PC-3 (cell line): ENCODE results near the gene SLC25A21. TPM values are rescaled to one million over a fixed set of nuclear protein-coding genes. Genes with fewer than 3 reads are reported as not detected.

ENCODE experiments used
- ATAC-seq: fragments of 200-7000 bp; cut with Tn5 transposase; 2 replicates; pipeline ENCODE4 v1.9.1; 2020; ENCODE audit warnings: mild to moderate bottlenecking, moderate library complexity
- BruUV-seq: library from RNA; stranded (reverse); fragments of 400-500 nt; replicated peaks from 2 replicates; lab custom pipeline; 2021; lab: Mats Ljungman, UMichigan
- CTCF ChIA-PET: fragments of 300-600 bp; sonication (Branson Sonifier 250); formaldehyde crosslinking; loops from one replicate; lab custom pipeline; 2022; ENCODE audit warnings: antibody characterized with exemption; lab: Charles Lee
- POLR2A ChIA-PET: fragments of 300-600 bp; sonication (Branson Sonifier 250); formaldehyde crosslinking; loops from one replicate; lab custom pipeline; 2022; ENCODE audit warnings: antibody characterized with exemption; ENCODE audit not compliant: unreplicated experiment; lab: Charles Lee
- DNase-seq: peaks from one replicate; pipeline ENCODE4 v3.0.0-alpha.2; 2015
- H2AFZ ChIP-seq: fragments of 300-600 bp; sonication (generic); 2 replicates; pipeline ENCODE4 v1.6.0; 2016; ENCODE audit warnings: antibody characterized with exemption, low read length
- H3F3A ChIP-seq: fragments of 300-600 bp; sonication (generic); one replicate; pipeline ENCODE4 v1.6.0; 2017; ENCODE audit warnings: antibody characterized with exemption, low read length, control low read depth, mild to moderate bottlenecking; ENCODE audit not compliant: unreplicated experiment
- H3K27ac ChIP-seq: fragments of 300-600 bp; sonication (generic); 2 replicates; pipeline ENCODE4 v1.5.1; 2016; ENCODE audit warnings: mild to moderate bottlenecking, low read length
- H3K27me3 ChIP-seq: fragments of 300-600 bp; sonication (generic); 2 replicates; pipeline ENCODE4 v1.6.1; 2016; ENCODE audit warnings: low read length, mixed read lengths
- H3K36me3 ChIP-seq: fragments of 300-600 bp; sonication (generic); 2 replicates; pipeline ENCODE4 v1.6.1; 2016; ENCODE audit warnings: low read depth, mixed run types, low read length, mixed read lengths
- H3K4me1 ChIP-seq: fragments of 300-600 bp; sonication (generic); 2 replicates; pipeline ENCODE4 v1.5.1; 2016; ENCODE audit warnings: low read length; ENCODE audit not compliant: insufficient read depth
- H3K4me2 ChIP-seq: fragments of 300-600 bp; sonication (generic); 2 replicates; pipeline ENCODE4 v1.6.0; 2016; ENCODE audit warnings: low read length
- H3K4me3 ChIP-seq: fragments of 300-600 bp; sonication (generic); 2 replicates; pipeline ENCODE4 v1.5.1; 2016; ENCODE audit warnings: mild to moderate bottlenecking, low read length, mixed read lengths
- H3K79me2 ChIP-seq: fragments of 300-600 bp; sonication (generic); 2 replicates; pipeline ENCODE4 v1.6.1; 2017; ENCODE audit warnings: low read length, mixed read lengths
- H3K9ac ChIP-seq: fragments of 300-600 bp; sonication (generic); 2 replicates; pipeline ENCODE4 v1.6.0; 2016; ENCODE audit warnings: mild to moderate bottlenecking, low read length
- H3K9me2 ChIP-seq: fragments of 300-600 bp; sonication (generic); replicated peaks from 2 replicates; pipeline ENCODE4 v1.6.1; 2016; ENCODE audit warnings: mixed run types, low read length, mixed read lengths
- H3K9me3 ChIP-seq: fragments of 300-600 bp; sonication (generic); 2 replicates; pipeline ENCODE4 v1.6.1; 2016; ENCODE audit warnings: low read length, mixed read lengths
- H4K20me1 ChIP-seq: fragments of 300-600 bp; sonication (generic); 2 replicates; pipeline ENCODE4 v1.6.1; 2016; ENCODE audit warnings: low read length, mixed read lengths
- CTCF ChIP-seq: fragments of 300-600 bp; sonication (generic); conservative IDR thresholded peaks from 2 replicates; pipeline ENCODE4 v1.5.1; 2017; ENCODE audit warnings: antibody characterized with exemption, low read depth, mild to moderate bottlenecking, low read length
- EZH2 ChIP-seq: fragments of 300-600 bp; sonication (generic); IDR thresholded peaks from one replicate; pipeline ENCODE4 v1.6.1; 2017; ENCODE audit warnings: antibody characterized with exemption, mild to moderate bottlenecking, low read length; ENCODE audit not compliant: unreplicated experiment
- EZH2phosphoT487 ChIP-seq: fragments of 300-600 bp; sonication (generic); IDR thresholded peaks from 2 replicates; pipeline ENCODE4 v1.6.1; 2018; ENCODE audit warnings: mild to moderate bottlenecking, antibody characterized with exemption, low read length, borderline replicate concordance
- intact Hi-C: fragments of 100-400 bp; cut with micrococcal nuclease; formaldehyde crosslinking; loops from 2 replicates; pipeline ENCODE4 v1.9.0; 2023
- total RNA-seq: library from RNA; depleted of rRNA; stranded (reverse); fragments of >200 nt; gene quantifications from 2 replicates; pipeline ENCODE4 v1.2.3, GENCODE V29; 2014

Gene SLC25A21
- total RNA-seq, 1 experiment from 2014 or later = 0.87 TPM

- CTCF ChIA-PET = no interaction called here
- no peak for TF ChIP-seq EZH2
- TF ChIP-seq EZH2phosphoT487 = no peak
- no peak for TF ChIP-seq CTCF
- H3K4me1 ChIP-seq = peaks cover 18% of the 10 kb centered on the region
- no peaks in the 10 kb centered on the region for H3F3A ChIP-seq
- POLR2A ChIA-PET = no interaction called here
- 0 out of 2 replicates have a peak, but pooled peaks cover 3% of the 10 kb centered on the region for H3K9me2 ChIP-seq
- no peaks in the 10 kb centered on the region for H4K20me1 ChIP-seq
- no peak overlapping the region for H3K9ac ChIP-seq
- intact Hi-C loops = no loop called here
- H3K27ac ChIP-seq = no peak overlapping the region
- no peak for ATAC-seq
- H3K4me2 ChIP-seq = no peak overlapping the region
- H3K79me2 ChIP-seq = no peaks in the 10 kb centered on the region
- no peak overlapping the region for H3K4me3 ChIP-seq
- BruUV-seq = no TSS peak
- no peak for DNase-seq
- no peak overlapping the region for H2AFZ ChIP-seq
- no peaks in the 10 kb centered on the region for H3K9me3 ChIP-seq
- H3K27me3 ChIP-seq = no peaks in the 10 kb centered on the region
- no peaks in the 10 kb centered on the region for H3K36me3 ChIP-seq
These were observed 329.0 kb downstream of the SLC25A21 start for GRCh38 chr14:36843410-36843809.

- no peaks in the 10 kb centered on the region for H3K79me2 ChIP-seq
- no peak overlapping the region for H3K9ac ChIP-seq
- no peak overlapping the region for H3K4me2 ChIP-seq
- no TSS peak for BruUV-seq
- no peaks in the 10 kb centered on the region for H3K9me3 ChIP-seq
- no peaks in the 10 kb centered on the region for H3K27me3 ChIP-seq
- H3K9me2 ChIP-seq = no peaks in the 10 kb centered on the region
- no peak overlapping the region for H2AFZ ChIP-seq
- intact Hi-C loops = no loop called here
- H3F3A ChIP-seq = no peaks in the 10 kb centered on the region
- TF ChIP-seq EZH2 = no peak
- TF ChIP-seq CTCF = no peak
- no peak for TF ChIP-seq EZH2phosphoT487
- DNase-seq (no peak), ATAC-seq (no peak; the same call in 1 of the 2 replicates)
- H3K4me3 ChIP-seq = no peak overlapping the region
- ChIA-PET CTCF (no interaction called here), POLR2A (no interaction called here)
- no peaks in the 10 kb centered on the region for H3K36me3 ChIP-seq
- no peaks in the 10 kb centered on the region for H4K20me1 ChIP-seq
- no peaks in the 10 kb centered on the region for H3K4me1 ChIP-seq
- H3K27ac ChIP-seq = no peak overlapping the region
These were observed 337.3 kb downstream of the SLC25A21 start for GRCh38 chr14:36835128-36835527.

DNA sequence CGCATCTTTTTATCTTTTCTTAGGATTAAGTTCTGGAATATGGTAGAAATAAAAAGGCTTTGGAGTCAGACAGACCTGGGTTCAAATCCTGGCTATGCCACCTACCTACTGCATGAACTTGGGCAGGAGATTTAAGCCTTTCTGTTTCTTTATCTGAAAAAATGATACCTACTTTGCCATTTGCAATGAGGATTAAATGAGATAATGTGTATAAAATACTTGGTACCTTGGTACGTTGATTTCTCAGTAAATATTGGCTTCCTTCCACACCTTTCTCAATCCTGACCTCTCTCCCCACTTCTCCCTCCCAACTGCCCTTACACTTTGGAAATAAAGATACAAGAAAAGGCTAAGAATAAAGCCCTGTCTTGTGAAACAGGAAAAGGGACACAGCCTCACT is 338.1 kb downstream of the SLC25A21 start:
- BruUV-seq = no TSS peak
- Histone ChIP-seq H2AFZ (no peak overlapping the region), H3K27ac (no peak overlapping the region), H4K20me1 (no peaks in the 10 kb centered on the region), H3K4me1 (no peaks in the 10 kb centered on the region), H3K4me3 (no peak overlapping the region), H3F3A (no peaks in the 10 kb centered on the region), H3K27me3 (no peaks in the 10 kb centered on the region), H3K9me3 (no peaks in the 10 kb centered on the region), H3K9ac (no peak overlapping the region), H3K79me2 (no peaks in the 10 kb centered on the region), H3K9me2 (no peaks in the 10 kb centered on the region), H3K36me3 (no peaks in the 10 kb centered on the region), H3K4me2 (no peak overlapping the region)
- ATAC-seq (no peak), DNase-seq (no peak)
- CTCF ChIA-PET = no interaction called here
- TF ChIP-seq CTCF (no peak), EZH2 (no peak), EZH2phosphoT487 (no peak)
- intact Hi-C loops = no loop called here
- POLR2A ChIA-PET = no interaction called here
